GM10847 (cell line): Measurements from ENCODE around the gene ARL8A.

ENCODE experiments used
- POLR2A ChIP-seq: IDR thresholded peaks from 2 replicates; pipeline ENCODE4 v1.6.1; 2011; ENCODE audit not compliant: insufficient read length; ENCODE audit errors: extremely low read depth

Gene ARL8A

GRCh38 chr1:202144402-202145067 is at the start of gene ARL8A:
Gene ARL8A, minus strand, starts transcription at chr1:202144737. Its CDS starts 165 bp downstream, at chr1:202144572.
- no peak for TF ChIP-seq POLR2A

GRCh38 chr1:202194328-202194648 is 49.8 kb upstream of the ARL8A start:
- TF ChIP-seq POLR2A: no peak

- no peak for TF ChIP-seq POLR2A
Measured at GRCh38 chr1:202193614-202194327, 49.2 kb upstream of the ARL8A start, which contains the start of gene LGR6. Gene LGR6, plus strand, starts transcription at chr1:202193799. Its CDS starts 191 bp downstream, at chr1:202193990.

GRCh38 chr1:202192770-202193613 is 48.5 kb upstream of the ARL8A start:
- no peak for TF ChIP-seq POLR2A

- no peak for TF ChIP-seq POLR2A
Measured at GRCh38 chr1:202189918-202190715, 45.6 kb upstream of the ARL8A start.

GRCh38 chr1:202189001-202189790 is 44.7 kb upstream of the ARL8A start:
- TF ChIP-seq POLR2A: no peak

- TF ChIP-seq POLR2A: no peak
Measured at GRCh38 chr1:202187697-202188407, 43.3 kb upstream of the ARL8A start.

- no peak for TF ChIP-seq POLR2A
Measured at GRCh38 chr1:202187041-202187671, 42.6 kb upstream of the ARL8A start.

GRCh38 chr1:202186327-202186726 is 41.8 kb upstream of the ARL8A start:
- TF ChIP-seq POLR2A: no peak

- no peak for TF ChIP-seq POLR2A
Measured at GRCh38 chr1:202184750-202185460, 40.4 kb upstream of the ARL8A start.

GRCh38 chr1:202182040-202182877 is 37.7 kb upstream of the ARL8A start:
- TF ChIP-seq POLR2A: no peak

GRCh38 chr1:202181586-202181985 is 37.0 kb upstream of the ARL8A start:
- no peak for TF ChIP-seq POLR2A
